ENCODE results near the gene SAA4.
"Not testable (repeated sequence)": the region's sequence is repeated elsewhere in the genome, so short reads cannot be mapped to it uniquely, and the experiment has no call there.

The SAA4 gene

GRCh38 chr11:18204220-18204619 lies 32.4 kb downstream of the SAA4 start:
- no peak overlapping the region for H3K27ac ChIP-seq (ENCODE audit: low read length)
- H3K4me1 ChIP-seq (ENCODE audit: low read length): no peaks in the 10 kb centered on the region
- H2AFZ ChIP-seq (ENCODE audit: low read depth, low read length): no peak overlapping the region
- no peaks in the 10 kb centered on the region for H3K79me2 ChIP-seq (ENCODE audit: low read length)
- H4K20me1 ChIP-seq (ENCODE audit: insufficient read depth, low read length): no peaks in the 10 kb centered on the region
- no peak overlapping the region for H3K4me3 ChIP-seq (ENCODE audit: low read length)
- TF ChIP-seq EZH2phosphoT487 (IDR thresholded peaks at IDR 0.05; ENCODE audit: low read depth) (no peak), CTCF (IDR thresholded peaks at IDR 0.05; ENCODE audit: low read depth, low read length) (no peak)
- no peak overlapping the region for H3K9ac ChIP-seq (ENCODE audit: low read length)
- no peak overlapping the region for H3K4me2 ChIP-seq (ENCODE audit: low read length)
- no peaks in the 10 kb centered on the region for H3K27me3 ChIP-seq (ENCODE audit: low read depth, low read length)
- no peaks in the 10 kb centered on the region for H3K9me3 ChIP-seq (ENCODE audit: insufficient read depth, low read length)
- H3K36me3 ChIP-seq (replicated peaks; ENCODE audit: low read depth, low read length): no peaks in the 10 kb centered on the region

- no peak overlapping the region for H3K4me3 ChIP-seq (ENCODE audit: low read length)
- peak; percentile 66 for TF ChIP-seq CTCF (IDR thresholded peaks at IDR 0.05; ENCODE audit: low read depth, low read length)
- no peak for TF ChIP-seq EZH2phosphoT487 (IDR thresholded peaks at IDR 0.05; ENCODE audit: low read depth)
- H3K9me3 ChIP-seq (ENCODE audit: insufficient read depth, low read length): no peaks in the 10 kb centered on the region
Observed at GRCh38 chr11:18203723-18204122, 32.9 kb downstream of the SAA4 start.

GRCh38 chr11:18197738-18198137 lies 38.9 kb downstream of the SAA4 start:
- not testable (repeated sequence) for H3K27ac ChIP-seq (ENCODE audit: low read length); H3K4me3 ChIP-seq (ENCODE audit: low read length); H3K36me3 ChIP-seq (replicated peaks; ENCODE audit: low read depth, low read length); H3K9ac ChIP-seq (ENCODE audit: low read length); H3K9me3 ChIP-seq (ENCODE audit: insufficient read depth, low read length); H3K27me3 ChIP-seq (ENCODE audit: low read depth, low read length); H2AFZ ChIP-seq (ENCODE audit: low read depth, low read length); H3K4me2 ChIP-seq (ENCODE audit: low read length); H4K20me1 ChIP-seq (ENCODE audit: insufficient read depth, low read length); H3K79me2 ChIP-seq (ENCODE audit: low read length)
- H3K4me1 ChIP-seq (ENCODE audit: low read length): peaks cover 17% of the 10 kb centered on the region

More at GRCh38 chr11:18203723-18204122, 32.9 kb downstream of the SAA4 start:
- Histone ChIP-seq H3K27me3 (ENCODE audit: low read depth, low read length) (no peaks in the 10 kb centered on the region), H3K27ac (ENCODE audit: low read length) (no peak overlapping the region), H3K4me1 (ENCODE audit: low read length) (no peaks in the 10 kb centered on the region), H2AFZ (ENCODE audit: low read depth, low read length) (no peak overlapping the region), H3K4me2 (ENCODE audit: low read length) (no peak overlapping the region), H3K9ac (ENCODE audit: low read length) (no peak overlapping the region), H3K36me3 (replicated peaks; ENCODE audit: low read depth, low read length) (no peaks in the 10 kb centered on the region), H3K79me2 (ENCODE audit: low read length) (no peaks in the 10 kb centered on the region), H4K20me1 (ENCODE audit: insufficient read depth, low read length) (no peaks in the 10 kb centered on the region)

GRCh38 chr11:18196532-18196931 lies 40.1 kb downstream of the SAA4 start:
- no peaks in the 10 kb centered on the region for H4K20me1 ChIP-seq (ENCODE audit: insufficient read depth, low read length)
- no peak overlapping the region for H3K9ac ChIP-seq (ENCODE audit: low read length)
- no peaks in the 10 kb centered on the region for H3K9me3 ChIP-seq (ENCODE audit: insufficient read depth, low read length)
- no peak overlapping the region for H3K4me3 ChIP-seq (ENCODE audit: low read length)
- H3K27me3 ChIP-seq (ENCODE audit: low read depth, low read length): peaks cover 7% of the 10 kb centered on the region
- no peak overlapping the region for H3K4me2 ChIP-seq (ENCODE audit: low read length)
- H2AFZ ChIP-seq (ENCODE audit: low read depth, low read length): no peak overlapping the region
- H3K4me1 ChIP-seq (ENCODE audit: low read length): peaks cover 22% of the 10 kb centered on the region
- no peak for TF ChIP-seq EZH2phosphoT487 (IDR thresholded peaks at IDR 0.05; ENCODE audit: low read depth)
- TF ChIP-seq CTCF (IDR thresholded peaks at IDR 0.05; ENCODE audit: low read depth, low read length): no peak
- H3K79me2 ChIP-seq (ENCODE audit: low read length): no peaks in the 10 kb centered on the region
- no peak overlapping the region for H3K27ac ChIP-seq (ENCODE audit: low read length)
- H3K36me3 ChIP-seq (replicated peaks; ENCODE audit: low read depth, low read length): no peaks in the 10 kb centered on the region

- H3K79me2 ChIP-seq (ENCODE audit: low read length): no peaks in the 10 kb centered on the region
- no peaks in the 10 kb centered on the region for H3K9me3 ChIP-seq (ENCODE audit: insufficient read depth, low read length)
- H3K36me3 ChIP-seq (replicated peaks; ENCODE audit: low read depth, low read length): no peaks in the 10 kb centered on the region
- no peak for TF ChIP-seq CTCF (IDR thresholded peaks at IDR 0.05; ENCODE audit: low read depth, low read length)
- no peak for TF ChIP-seq EZH2phosphoT487 (IDR thresholded peaks at IDR 0.05; ENCODE audit: low read depth)
- peak overlapping the region; percentile 55 for H3K4me2 ChIP-seq (ENCODE audit: low read length)
- no peak overlapping the region for H3K27ac ChIP-seq (ENCODE audit: low read length)
- H3K9ac ChIP-seq (ENCODE audit: low read length): no peak overlapping the region
- peaks cover 10% of the 10 kb centered on the region for H3K27me3 ChIP-seq (ENCODE audit: low read depth, low read length)
- no peak overlapping the region for H3K4me3 ChIP-seq (ENCODE audit: low read length)
- peaks cover 27% of the 10 kb centered on the region for H3K4me1 ChIP-seq (ENCODE audit: low read length)
- H2AFZ ChIP-seq (ENCODE audit: low read depth, low read length): no peak overlapping the region
- no peaks in the 10 kb centered on the region for H4K20me1 ChIP-seq (ENCODE audit: insufficient read depth, low read length)
Observed at GRCh38 chr11:18193010-18193409, 43.6 kb downstream of the SAA4 start.

Measured in OCI-LY3 (cell line).